IMR-90 (cell line): ENCODE data around the gene MRPL28. TPM values are rescaled to one million over a fixed set of nuclear protein-coding genes. Genes with fewer than 3 reads are reported as not detected.

Experiments
- ATAC-seq: fragments of 200-7000 bp; cut with Tn5 transposase; 2 replicates; pipeline ENCODE4 v1.9.1; 2020; ENCODE audit warnings: low read depth, mild to moderate bottlenecking, moderate library complexity
- BruUV-seq: library from RNA; stranded (reverse); fragments of 400-500 nt; replicated peaks from 2 replicates; lab custom pipeline; 2021; lab: Mats Ljungman, UMichigan
- CTCF ChIA-PET: fragments of 300-600 bp; formaldehyde crosslinking; extraction: SDS; loops from one replicate; lab custom pipeline; 2021; ENCODE audit warnings: antibody characterized with exemption; lab: Yijun Ruan, JAX
- POLR2A ChIA-PET: fragments of 300-600 bp; sonication (Branson Sonifier 250); formaldehyde crosslinking; loops from one replicate; lab custom pipeline; 2022; ENCODE audit warnings: antibody characterized with exemption; ENCODE audit not compliant: unreplicated experiment; lab: Charles Lee
- DNase-seq: peaks from one replicate; pipeline ENCODE4 v3.0.0; 2013
- H2AFZ ChIP-seq: replicated peaks from 2 replicates; pipeline ENCODE3; 2013; ENCODE audit warnings: low read length, mild to moderate bottlenecking; ENCODE audit not compliant: poor library complexity
- H2AK5ac ChIP-seq: 2 replicates; pipeline ENCODE4 v1.6.1; 2013; ENCODE audit warnings: low read depth, low read length, inconsistent platforms
- H2AK9ac ChIP-seq: replicated peaks from 2 replicates; pipeline ENCODE3; 2013; ENCODE audit warnings: mild to moderate bottlenecking, low read depth, low read length, moderate library complexity; ENCODE audit not compliant: poor library complexity
- H2BK120ac ChIP-seq: 2 replicates; pipeline ENCODE4 v1.6.1; 2013; ENCODE audit warnings: low read depth, low read length, inconsistent platforms
- H2BK15ac ChIP-seq: 3 replicates; pipeline ENCODE4 v1.6.1; 2013; ENCODE audit warnings: low read depth, low read length, inconsistent platforms
- H2BK20ac ChIP-seq: 2 replicates; pipeline ENCODE4 v1.6.1; 2013; ENCODE audit warnings: low read depth, mild to moderate bottlenecking, inconsistent platforms, low read length, moderate library complexity
- H2BK5ac ChIP-seq: 2 replicates; pipeline ENCODE4 v1.6.1; 2013; ENCODE audit warnings: mild to moderate bottlenecking, low read depth, low read length, inconsistent platforms; ENCODE audit not compliant: poor library complexity, severe bottlenecking
- H3K14ac ChIP-seq: replicated peaks from 2 replicates; pipeline ENCODE4 v1.6.1; 2013; ENCODE audit warnings: low read depth, low read length, inconsistent platforms
- H3K18ac ChIP-seq: 2 replicates; pipeline ENCODE4 v1.6.1; 2013; ENCODE audit warnings: low read depth, low read length, control low read depth
- H3K23ac ChIP-seq: 2 replicates; pipeline ENCODE4 v1.6.1; 2013; ENCODE audit warnings: low read depth, low read length, inconsistent platforms
- H3K27ac ChIP-seq: 2 replicates; pipeline ENCODE4 v1.5.1; 2013; ENCODE audit warnings: mild to moderate bottlenecking, control low read depth, low read length; ENCODE audit not compliant: insufficient read depth
- H3K27me3 ChIP-seq: 2 replicates; pipeline ENCODE4 v1.6.1; 2013; ENCODE audit warnings: low read length; ENCODE audit not compliant: control insufficient read depth, insufficient read depth
- H3K36me3 ChIP-seq: 2 replicates; pipeline ENCODE4 v1.6.1; 2013; ENCODE audit warnings: low read length, mixed read lengths; ENCODE audit not compliant: control insufficient read depth, insufficient read depth
- H3K4ac ChIP-seq: 2 replicates; pipeline ENCODE4 v1.6.1; 2013; ENCODE audit warnings: low read depth, low read length, inconsistent platforms
- H3K4me1 ChIP-seq: 2 replicates; pipeline ENCODE4 v1.6.1; 2013; ENCODE audit warnings: low read length, mixed read lengths; ENCODE audit not compliant: control insufficient read depth, insufficient read depth
- H3K4me2 ChIP-seq: 2 replicates; pipeline ENCODE4 v1.6.1; 2013; ENCODE audit warnings: low read depth, mild to moderate bottlenecking, control low read depth, low read length, moderate library complexity
- H3K4me3 ChIP-seq: 2 replicates; pipeline ENCODE4 v1.5.1; 2013; ENCODE audit warnings: low read depth, mild to moderate bottlenecking, control low read depth, low read length, moderate library complexity; ENCODE audit not compliant: insufficient read depth
- H3K56ac ChIP-seq: 2 replicates; pipeline ENCODE4 v1.6.1; 2013; ENCODE audit warnings: low read length, inconsistent platforms; ENCODE audit not compliant: insufficient read depth; ENCODE audit errors: extremely low read depth
- H3K79me1 ChIP-seq, 2 experiments: 2 replicates each; pipeline ENCODE4 v1.6.1; 2013; ENCODE audit warnings: low read length in 2 of 2, inconsistent platforms in 1 of 2, low read depth in 1 of 2
- H3K9ac ChIP-seq: 2 replicates; pipeline ENCODE4 v1.6.1; 2013; ENCODE audit warnings: low read depth, low read length, control low read depth
- H3K9me1 ChIP-seq: 2 replicates; pipeline ENCODE4 v1.6.1; 2013; ENCODE audit warnings: low read length, inconsistent platforms; ENCODE audit not compliant: insufficient read depth
- H3K9me3 ChIP-seq: 2 replicates; pipeline ENCODE4 v1.6.1; 2013; ENCODE audit warnings: low read length; ENCODE audit not compliant: control insufficient read depth, insufficient read depth
- H4K20me1 ChIP-seq: 2 replicates; pipeline ENCODE4 v1.6.1; 2013; ENCODE audit warnings: low read length, inconsistent platforms; ENCODE audit not compliant: insufficient read depth
- H4K5ac ChIP-seq: 2 replicates; pipeline ENCODE4 v1.6.1; 2013; ENCODE audit warnings: mild to moderate bottlenecking, low read depth, low read length, control low read depth
- H4K8ac ChIP-seq, 2 experiments: 2 replicates each; pipeline ENCODE4 v1.6.1; 2013; ENCODE audit warnings: low read depth in 2 of 2, low read length in 2 of 2, control low read depth in 1 of 2, inconsistent platforms in 1 of 2
- H4K91ac ChIP-seq: 2 replicates; pipeline ENCODE4 v1.6.1; 2013; ENCODE audit warnings: low read depth, low read length, inconsistent platforms; ENCODE audit not compliant: insufficient read depth
- BHLHE40 ChIP-seq: fragments of 150-350 bp; IDR thresholded peaks from 2 replicates; pipeline ENCODE4 v1.6.1; 2016; ENCODE audit warnings: mild to moderate bottlenecking, low read depth, low read length
- CHD1 ChIP-seq: IDR thresholded peaks from 2 replicates; pipeline ENCODE4 v1.6.1; 2012; ENCODE audit warnings: low read depth, low read length, improper control_type of control experiment
- FOS ChIP-seq: fragments of 150-350 bp; IDR thresholded peaks from 2 replicates; pipeline ENCODE4 v1.6.1; 2016; ENCODE audit warnings: low read depth, low read length
- MXI1 ChIP-seq: IDR thresholded peaks from 2 replicates; pipeline ENCODE4 v1.6.1; 2012; ENCODE audit warnings: low read depth, mild to moderate bottlenecking, low read length, moderate library complexity, borderline replicate concordance
- NFE2L2 ChIP-seq: fragments of 150-350 bp; IDR thresholded peaks from 2 replicates; pipeline ENCODE4 v1.6.1; 2016; ENCODE audit warnings: low read depth, mild to moderate bottlenecking, low read length
- POLR2A ChIP-seq: IDR thresholded peaks from 2 replicates; pipeline ENCODE4 v1.6.1; 2012; ENCODE audit warnings: mild to moderate bottlenecking, low read depth, low read length
- RFX5 ChIP-seq: IDR thresholded peaks from 2 replicates; pipeline ENCODE4 v1.8.0; 2012; ENCODE audit warnings: low read depth, mild to moderate bottlenecking, low read length, moderate library complexity
- SMC3 ChIP-seq: fragments of 150-350 bp; IDR thresholded peaks from 2 replicates; pipeline ENCODE4 v1.6.1; 2016; ENCODE audit warnings: low read depth, mild to moderate bottlenecking, antibody characterized with exemption, low read length, moderate library complexity
- WGBS, 2 experiments: methylation state at CpG; one replicate each; pipeline versions ENCODE4 v1.1.5 to v1.1.7; 2013; ENCODE audit warnings: missing lambda C conversion rate in 2 of 2; ENCODE audit not compliant: insufficient read length in 1 of 2; ENCODE audit errors: extremely low coverage in 2 of 2; 5-methylcytosine and 5-hydroxymethylcytosine counted together
- dilution Hi-C: fragments of 300-500 bp; cut with HindIII; formaldehyde crosslinking; loops from one replicate; pipeline ENCODE4 v1.14.3; 2018; ENCODE audit warnings: low sequenced_read_pairs; ENCODE audit not compliant: unreplicated experiment
- in situ Hi-C: fragments of 300-500 bp; cut with MboI; formaldehyde crosslinking; loops from 3 replicates; pipeline ENCODE4 v1.14.3; 2019; ENCODE audit warnings: low sequenced_read_pairs, inconsistent platforms, mixed read lengths
- intact Hi-C: fragments of 100-400 bp; cut with micrococcal nuclease; formaldehyde crosslinking; loops from 2 replicates; pipeline ENCODE4 v1.10.0; 2022
- polyA plus RNA-seq, 3 experiments: library from polyadenylated mRNA; depleted of rRNA; stranded (reverse); fragments of >200 nt; gene quantifications; 2 replicates each; pipeline ENCODE4 v1.2.3, GENCODE V29; 2012; ENCODE audit warnings: low replicate concordance in 1 of 3
- total RNA-seq: library from RNA; depleted of rRNA; stranded (reverse); fragments of >200 nt; gene quantifications from 2 replicates; pipeline ENCODE4 v1.2.3, GENCODE V29; 2012
- TF ChIP-seq, protein P1 (sequence below): fragments of 150-350 bp; IDR thresholded peaks from 2 replicates; pipeline ENCODE4 v1.6.1; 2016; ENCODE audit warnings: low read depth, mild to moderate bottlenecking, low read length, moderate library complexity, borderline replicate concordance

Gene MRPL28
- total and polyA plus RNA-seq, 2 of the 4 experiments (the other 2 are of a cell fraction): 104 to 181 TPM

DNA sequence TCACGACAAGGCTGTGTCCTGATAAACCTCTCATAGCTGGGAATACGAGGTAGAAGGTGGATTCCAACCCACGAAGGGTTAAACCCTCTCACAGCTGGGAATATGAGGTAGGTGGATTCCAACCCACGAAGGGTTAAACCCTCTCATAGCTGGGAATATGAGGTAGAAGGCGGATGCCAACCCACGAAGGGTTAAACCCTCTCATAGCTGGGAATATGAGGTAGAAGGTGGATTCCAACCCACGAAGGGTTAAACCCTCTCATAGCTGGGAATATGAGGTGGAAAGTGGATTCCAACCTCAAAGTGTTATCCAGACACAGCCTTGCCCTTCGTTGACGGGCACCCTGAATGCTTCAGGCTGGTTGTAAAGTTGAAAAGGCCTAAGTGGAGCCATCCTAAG lies 48.8 kb downstream of the MRPL28 start:
- no peak overlapping the region for H2BK15ac ChIP-seq
- H3K27me3 ChIP-seq: no peaks in the 10 kb centered on the region
- no peaks in the 10 kb centered on the region for H3K4me1 ChIP-seq
- ATAC-seq (no peak; the same call in 1 of the 2 replicates), DNase-seq (no peak)
- no peak overlapping the region for H2BK5ac ChIP-seq
- no peak overlapping the region for H3K4me3 ChIP-seq
- H3K9ac ChIP-seq: no peak overlapping the region
- no peak overlapping the region for H2AK9ac ChIP-seq
- no peak overlapping the region for H3K56ac ChIP-seq
- H3K27ac ChIP-seq: no peak overlapping the region
- H3K4ac ChIP-seq: no peak overlapping the region
- in situ Hi-C loops: no loop called here
- no peak overlapping the region for H2AK5ac ChIP-seq
- no CpG with 5 or more reads among the region's 9 CpGs for WGBS, 2 experiments
- H3K18ac ChIP-seq: no peak overlapping the region
- H3K36me3 ChIP-seq: peaks cover 8% of the 10 kb centered on the region
- H3K9me3 ChIP-seq: no peaks in the 10 kb centered on the region
- H4K5ac ChIP-seq: no peak overlapping the region
- no peak overlapping the region for H4K91ac ChIP-seq
- no peak overlapping the region for H2AFZ ChIP-seq
- H3K14ac ChIP-seq: no peak overlapping the region
- intact Hi-C loops: no loop called here
- no peak overlapping the region for H2BK20ac ChIP-seq
- dilution Hi-C loops: no loop called here
- H3K4me2 ChIP-seq: no peak overlapping the region
- peaks cover 82% of the 10 kb centered on the region for H4K20me1 ChIP-seq
- no peak overlapping the region for H2BK120ac ChIP-seq
- H3K23ac ChIP-seq: no peak overlapping the region
- no peak overlapping the region for H4K8ac ChIP-seq
- TF ChIP-seq, protein P1, sequence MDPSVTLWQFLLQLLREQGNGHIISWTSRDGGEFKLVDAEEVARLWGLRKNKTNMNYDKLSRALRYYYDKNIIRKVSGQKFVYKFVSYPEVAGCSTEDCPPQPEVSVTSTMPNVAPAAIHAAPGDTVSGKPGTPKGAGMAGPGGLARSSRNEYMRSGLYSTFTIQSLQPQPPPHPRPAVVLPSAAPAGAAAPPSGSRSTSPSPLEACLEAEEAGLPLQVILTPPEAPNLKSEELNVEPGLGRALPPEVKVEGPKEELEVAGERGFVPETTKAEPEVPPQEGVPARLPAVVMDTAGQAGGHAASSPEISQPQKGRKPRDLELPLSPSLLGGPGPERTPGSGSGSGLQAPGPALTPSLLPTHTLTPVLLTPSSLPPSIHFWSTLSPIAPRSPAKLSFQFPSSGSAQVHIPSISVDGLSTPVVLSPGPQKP: no peak
- no peak for TF ChIP-seq MXI1
- TF ChIP-seq POLR2A: no peak
- TF ChIP-seq FOS: no peak
- TF ChIP-seq SMC3: no peak
- TF ChIP-seq BHLHE40: no peak
- no peak for TF ChIP-seq CHD1
- no peak for TF ChIP-seq RFX5
- no peak for TF ChIP-seq NFE2L2
- POLR2A ChIA-PET: no interaction called here
- H3K79me1 ChIP-seq: peaks cover 38 to 76% of the 10 kb centered on the region in 2 experiments
- no TSS peak for BruUV-seq
- CTCF ChIA-PET: no interaction called here
- H3K9me1 ChIP-seq: peaks cover 15% of the 10 kb centered on the region
